Heart right ventricle (tissue), 16 donors: ENCODE results near the gene A4GALT. TPM values are rescaled to one million over a fixed set of nuclear protein-coding genes. Genes with fewer than 3 reads are reported as not detected.

Source experiments
- ATAC-seq, 8 donors: fragments of 200-7000 bp; cut with Tn5 transposase; one replicate each; pipeline ENCODE4 v1.9.1; 2020; ENCODE audit warnings: mild to moderate bottlenecking in 8 of 8, moderate library complexity in 8 of 8, moderate number of reproducible peaks in 1 of 8
- DNase-seq, 2 donors: peaks; one replicate each; pipeline ENCODE4 v3.0.0-alpha.2; 2020
- H3K27ac ChIP-seq, 10 donors: fragments of 200-600 bp; sonication (generic) in 2 of 10; one replicate each; pipeline versions ENCODE4 v1.5.0 to v1.8.0; 2020 to 2022; ENCODE audit warnings: mild to moderate bottlenecking in 3 of 10
- H3K27me3 ChIP-seq, 7 donors: fragments of 200-600 bp; one replicate each; pipeline ENCODE4 v1.8.0; 2021 to 2022; ENCODE audit warnings: mild to moderate bottlenecking in 2 of 7
- H3K36me3 ChIP-seq, 9 donors: fragments of 200-600 bp; sonication (generic) in 1 of 9; one replicate each; pipeline versions ENCODE4 v1.5.0 to v1.8.0; 2020 to 2022; ENCODE audit warnings: mild to moderate bottlenecking in 2 of 9
- H3K4me1 ChIP-seq, 9 donors: fragments of 200-600 bp; sonication (generic) in 1 of 9; one replicate each; pipeline versions ENCODE4 v1.5.0 to v1.8.0; 2020 to 2022; ENCODE audit warnings: mild to moderate bottlenecking in 4 of 9
- H3K4me3 ChIP-seq, 10 donors: fragments of 200-600 bp; sonication (generic) in 2 of 10; one replicate each; pipeline versions ENCODE4 v1.5.0 to v1.8.0; 2020 to 2022; ENCODE audit warnings: mild to moderate bottlenecking in 7 of 10, moderate library complexity in 2 of 10
- H3K9me3 ChIP-seq, 11 donors: fragments of 200-600 bp in 10 of 11; sonication (generic) in 2 of 11; one replicate each; pipeline versions ENCODE4 v1.5.0 to v1.8.0; 2013 to 2022; ENCODE audit warnings: mild to moderate bottlenecking in 2 of 11, control low read depth in 1 of 11, moderate library complexity in 1 of 11
- WGBS, 2 donors: extraction: QIAGEN DNeasy Blood & Tissue Kit; methylation state at CpG; one replicate each; pipeline ENCODE4 v1.1.7; 2013; ENCODE audit warnings: inconsistent platforms in 1 of 2; 5-methylcytosine and 5-hydroxymethylcytosine counted together
- intact Hi-C, 10 donors: fragments of 100-400 bp; cut with DNase I; formaldehyde crosslinking; loops; one replicate each; pipeline versions ENCODE4 v1.11.1 to v1.14.2; 2022
- polyA plus RNA-seq, 2 donors: library from polyadenylated mRNA; stranded (reverse); fragments of 200-250 nt; gene quantifications; one replicate each; pipeline ENCODE4 v1.2.3, GENCODE V29; 2013
- total RNA-seq, 10 donors: library from RNA; stranded (reverse); fragmentation: NEBNext Ultra II Directional in 3 of 10; extraction: Animal tissue kit (Norgen Biotek cat#: 25700) in 3 of 10; gene quantifications; one replicate each; pipeline versions ENCODE4 v1.2.1 to v1.2.4, GENCODE V29; 2021 to 2023
- TF ChIP-seq, protein P1 (sequence below), 9 donors: fragments of 200-600 bp; sonication (generic) in 2 of 9; IDR thresholded peaks; one replicate each; pipeline versions ENCODE4 v1.5.0 to v1.8.0; 2021 to 2022; ENCODE audit warnings: antibody characterized with exemption in 9 of 9, mild to moderate bottlenecking in 5 of 9, moderate library complexity in 1 of 9
- donor health status: Arrhythmogenic right ventricular cardiomyopathy.
- donor health status: ischemic (EF 13 %, LVEDD 7.1; RV severe dilation, severe dysfunction).
- donor health status: healthy with polysubstance abuse.
- donor health status: DM: no; HTN: yes; CAD: no.
- donor health status: DM: no; HTN: no; CAD: no.
- donor health status: ischemic (EF 25% LVEDD 6.9; RV normal size, moderate dysfunction).
- donor health status: ischemic (EF 25% LVEDD 5.7; RV mildly dilated, moderate dysfunction).
- donor health status: healthy.
- donor health status: DM: yes; HTN: yes; CAD: no.
- donor health status: Ischemic cardiomyopathy.
- donor health status: ischemic (EF 35%, LVEDD 5.7; RV mildly dilated, moderate dysfunction).
- donor health status: nonischemic (EF 11% LVEDD 7.7; RV severe dilation, severe dysfunction).
- donor health status: DM: yes; HTN: yes; CAD: no.
- donor health status: PGD.
- donor health status: ischemic (EF 29% LVEDD 5.4; RV normal size, mild dysfunction).
- donor health status: nonischemic (EF 23%, LVEDD 6.1; RV moderate dilation, normal function).

A4GALT gene
- total and polyA plus RNA-seq, 12 donors, result 61.4 to 167 (median 87.1) TPM

GRCh38 chr22:42644422-42645340 lies 76.0 kb downstream of the A4GALT start:
- Histone ChIP-seq H3K9me3 (no peaks in the 10 kb centered on the region), H3K27me3 (no peaks in the 10 kb centered on the region), H3K27ac (peak overlapping the region; percentile 77 to 99 (median 96)), H3K4me3 (peak overlapping the region in 9 of 10 donors; percentile 33 to 99 (median 50)), H3K36me3 (peaks cover 0 to 4% (median 0%) of the 10 kb centered on the region in 9 donors), H3K4me1 (peaks cover 49 to 87% (median 80%) of the 10 kb centered on the region in 9 donors)
- DNase-seq, result peak; percentile 69 to 80
- TF ChIP-seq, protein P1, sequence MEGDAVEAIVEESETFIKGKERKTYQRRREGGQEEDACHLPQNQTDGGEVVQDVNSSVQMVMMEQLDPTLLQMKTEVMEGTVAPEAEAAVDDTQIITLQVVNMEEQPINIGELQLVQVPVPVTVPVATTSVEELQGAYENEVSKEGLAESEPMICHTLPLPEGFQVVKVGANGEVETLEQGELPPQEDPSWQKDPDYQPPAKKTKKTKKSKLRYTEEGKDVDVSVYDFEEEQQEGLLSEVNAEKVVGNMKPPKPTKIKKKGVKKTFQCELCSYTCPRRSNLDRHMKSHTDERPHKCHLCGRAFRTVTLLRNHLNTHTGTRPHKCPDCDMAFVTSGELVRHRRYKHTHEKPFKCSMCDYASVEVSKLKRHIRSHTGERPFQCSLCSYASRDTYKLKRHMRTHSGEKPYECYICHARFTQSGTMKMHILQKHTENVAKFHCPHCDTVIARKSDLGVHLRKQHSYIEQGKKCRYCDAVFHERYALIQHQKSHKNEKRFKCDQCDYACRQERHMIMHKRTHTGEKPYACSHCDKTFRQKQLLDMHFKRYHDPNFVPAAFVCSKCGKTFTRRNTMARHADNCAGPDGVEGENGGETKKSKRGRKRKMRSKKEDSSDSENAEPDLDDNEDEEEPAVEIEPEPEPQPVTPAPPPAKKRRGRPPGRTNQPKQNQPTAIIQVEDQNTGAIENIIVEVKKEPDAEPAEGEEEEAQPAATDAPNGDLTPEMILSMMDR (IDR thresholded peaks at IDR 0.05), result no peak
- WGBS, 2 donors, result 14 to 16% methylated on average over 22 of the region's 22 CpGs
- peak in 6 of 8 donors; percentile 9 to 52 (median 29) for ATAC-seq
- intact Hi-C loops, result loop anchor here in 3 of 10 donors (2.0 to 10.0 kb wide), 3 partner anchors 28 to 450 kb away; partner anchors contain the start of gene POLDIP3 (in 1 of the 3)

DNA sequence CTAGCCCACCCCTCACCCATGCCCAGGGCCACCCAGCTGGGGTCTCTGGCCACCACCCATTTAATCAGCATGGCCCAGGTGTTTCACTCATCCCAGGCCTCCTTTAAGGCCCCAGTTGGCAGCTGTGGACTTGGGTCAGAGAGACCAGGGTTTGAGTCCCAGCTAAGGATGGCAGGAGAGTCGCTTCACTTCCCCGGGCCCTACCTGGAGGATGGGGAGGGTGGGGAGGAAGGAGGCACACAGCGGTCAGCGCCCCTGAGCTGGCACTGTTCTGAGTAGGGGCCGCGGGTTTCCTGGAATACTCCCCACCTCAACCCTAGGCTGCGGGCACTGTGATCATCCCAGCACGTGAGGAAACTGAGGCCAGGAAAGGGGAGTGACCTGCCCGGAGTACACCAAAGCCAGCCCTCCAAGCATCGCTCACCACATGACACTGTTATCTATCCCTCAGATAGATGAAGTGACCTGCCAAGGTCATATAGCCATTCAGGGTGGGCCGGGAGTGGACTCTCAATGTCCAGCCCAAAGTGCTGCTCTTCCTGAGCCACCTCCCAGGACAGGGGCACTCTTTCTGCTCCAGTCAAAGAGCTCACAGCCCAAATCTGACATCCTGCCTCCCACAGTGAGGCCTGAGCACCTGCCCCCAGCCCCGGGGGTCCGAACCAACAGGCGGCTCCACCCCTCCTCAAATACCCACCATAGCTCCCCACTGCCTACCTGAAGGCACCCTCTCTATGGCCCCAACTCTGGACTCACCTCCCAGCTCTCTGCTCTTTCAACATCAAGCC lies 76.8 kb downstream of the A4GALT start:
- peaks cover 0 to 4% (median 0%) of the 10 kb centered on the region in 9 donors for H3K36me3 ChIP-seq
- intact Hi-C loops, result loop anchor here in 4 of 10 donors (2.0 to 10.0 kb wide), 4 partner anchors 23 to 451 kb away; partner anchors contain the start of gene POLDIP3 (in 1 of the 4)
- TF ChIP-seq, protein P1 (IDR thresholded peaks at IDR 0.05), result no peak
- no peaks in the 10 kb centered on the region for H3K27me3 ChIP-seq
- H3K4me1 ChIP-seq, result peaks cover 49 to 95% (median 83%) of the 10 kb centered on the region in 9 donors
- 70 to 73% methylated on average over 14 of the region's 14 CpGs for WGBS, 2 donors
- ATAC-seq (peak in 2 of 8 donors; percentile 3 to 4), DNase-seq (no peak)
- H3K4me3 ChIP-seq, result peak overlapping the region in 8 of 10 donors; percentile 5 to 99 (median 41)
- H3K27ac ChIP-seq, result peak overlapping the region; percentile 77 to 99 (median 96)
- no peaks in the 10 kb centered on the region for H3K9me3 ChIP-seq

DNA sequence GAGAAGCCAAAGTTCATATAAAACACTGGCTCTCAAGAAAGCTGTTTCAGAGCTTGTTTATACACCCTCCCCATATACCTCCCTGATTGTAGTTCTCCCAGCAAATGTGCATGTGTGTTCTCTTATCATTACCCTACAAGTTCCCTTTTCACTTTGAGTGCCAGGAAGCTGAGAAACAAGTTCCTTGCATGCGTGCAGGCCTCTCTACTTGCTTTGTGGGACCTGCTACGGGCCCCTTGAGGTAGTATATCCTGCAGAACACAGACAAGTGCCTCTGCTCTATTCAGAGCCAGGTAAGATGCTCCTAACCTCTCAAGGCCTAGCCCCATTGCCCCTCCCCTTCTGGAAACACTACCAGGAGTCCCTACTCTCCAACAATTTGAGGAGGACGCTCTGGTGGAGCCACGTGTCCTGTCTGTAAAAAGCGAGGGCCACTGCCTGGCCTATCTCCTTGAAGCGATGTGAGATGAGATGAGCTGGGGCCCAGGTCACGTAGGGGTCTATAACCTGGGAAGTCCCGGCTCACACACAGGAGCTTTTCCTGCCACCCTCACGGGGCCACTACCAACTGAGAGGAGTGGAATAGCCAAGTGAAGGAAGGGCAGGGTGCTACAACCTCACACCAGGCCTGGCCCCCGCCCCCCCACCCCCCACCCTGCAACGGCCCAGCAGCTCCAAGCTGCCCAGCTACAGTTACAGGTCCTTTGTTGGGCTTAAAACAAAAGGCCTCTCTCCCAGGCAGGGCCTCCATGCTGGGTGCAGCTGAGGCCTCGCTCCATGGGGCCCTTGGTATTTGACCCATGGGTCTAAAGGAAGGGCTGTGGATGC lies 77.7 kb downstream of the A4GALT start:
- H3K36me3 ChIP-seq, result peaks cover 0 to 4% (median 0%) of the 10 kb centered on the region in 9 donors
- intact Hi-C loops, result loop anchor here in 2 of 10 donors (2.0 to 10.0 kb wide), 2 partner anchors 22 to 452 kb away; no protein-coding TSS in a partner anchor
- H3K9me3 ChIP-seq, result no peaks in the 10 kb centered on the region
- DNase-seq (no peak), ATAC-seq (no peak)
- H3K27ac ChIP-seq, result peak overlapping the region; percentile 77 to 99 (median 96)
- H3K27me3 ChIP-seq, result no peaks in the 10 kb centered on the region
- WGBS, 2 donors, result 61 to 63% methylated on average over 12 of the region's 12 CpGs
- H3K4me3 ChIP-seq, result no peak overlapping the region
- TF ChIP-seq, protein P1 (IDR thresholded peaks at IDR 0.05), result no peak
- H3K4me1 ChIP-seq, result peaks cover 45 to 91% (median 74%) of the 10 kb centered on the region in 9 donors

Other genes with a start within 250 kb of the A4GALT start
- gene RRP7A, start 201.1 kb downstream of the A4GALT start, total RNA-seq, result 10 to 100 TPM; 20.8 to 35.2 (median 26.1) TPM
- 10 to 100 TPM; 21.9 to 28.3 TPM for gene RRP7A, start 201.1 kb downstream of the A4GALT start, polyA plus RNA-seq
- 1 to 10 TPM; 1.7 to 6.1 (median 3.5) TPM for gene SERHL2, start 166.9 kb downstream of the A4GALT start, total RNA-seq
- gene SERHL2, start 166.9 kb downstream of the A4GALT start, polyA plus RNA-seq, result 1 to 10 TPM; 1.4 to 4.7 TPM
- 10 to 100 TPM; 27.2 to 42.6 (median 33.6) TPM for gene POLDIP3, start 106.0 kb downstream of the A4GALT start, total RNA-seq
- 10 to 100 TPM; 11.9 to 32.6 TPM for gene POLDIP3, start 106.0 kb downstream of the A4GALT start, polyA plus RNA-seq
- 1 to 10 TPM in 1 of 10 donors, under 1 TPM in 9; 0.32 to 1.2 (median 0.50) TPM for gene ATP5MGL, start 80.3 kb downstream of the A4GALT start, total RNA-seq
- gene ATP5MGL, start 80.3 kb downstream of the A4GALT start, polyA plus RNA-seq, result not detected
- gene CYB5R3, start 71.5 kb downstream of the A4GALT start, total RNA-seq, result 100 to 1,000 TPM; 261 to 633 (median 312) TPM
- gene CYB5R3, start 71.5 kb downstream of the A4GALT start, polyA plus RNA-seq, result 100 to 1,000 TPM in 1 of 2 donors, 10 to 100 TPM in 1; 91.9 to 303 TPM
- 10 to 100 TPM; 10.6 to 29.4 (median 23.2) TPM for gene ARFGAP3, start 136.4 kb upstream of the A4GALT start, total RNA-seq
- gene ARFGAP3, start 136.4 kb upstream of the A4GALT start, polyA plus RNA-seq, result 10 to 100 TPM; 21.9 to 24.4 TPM